ENCODE data around the gene SKI.

DNA sequence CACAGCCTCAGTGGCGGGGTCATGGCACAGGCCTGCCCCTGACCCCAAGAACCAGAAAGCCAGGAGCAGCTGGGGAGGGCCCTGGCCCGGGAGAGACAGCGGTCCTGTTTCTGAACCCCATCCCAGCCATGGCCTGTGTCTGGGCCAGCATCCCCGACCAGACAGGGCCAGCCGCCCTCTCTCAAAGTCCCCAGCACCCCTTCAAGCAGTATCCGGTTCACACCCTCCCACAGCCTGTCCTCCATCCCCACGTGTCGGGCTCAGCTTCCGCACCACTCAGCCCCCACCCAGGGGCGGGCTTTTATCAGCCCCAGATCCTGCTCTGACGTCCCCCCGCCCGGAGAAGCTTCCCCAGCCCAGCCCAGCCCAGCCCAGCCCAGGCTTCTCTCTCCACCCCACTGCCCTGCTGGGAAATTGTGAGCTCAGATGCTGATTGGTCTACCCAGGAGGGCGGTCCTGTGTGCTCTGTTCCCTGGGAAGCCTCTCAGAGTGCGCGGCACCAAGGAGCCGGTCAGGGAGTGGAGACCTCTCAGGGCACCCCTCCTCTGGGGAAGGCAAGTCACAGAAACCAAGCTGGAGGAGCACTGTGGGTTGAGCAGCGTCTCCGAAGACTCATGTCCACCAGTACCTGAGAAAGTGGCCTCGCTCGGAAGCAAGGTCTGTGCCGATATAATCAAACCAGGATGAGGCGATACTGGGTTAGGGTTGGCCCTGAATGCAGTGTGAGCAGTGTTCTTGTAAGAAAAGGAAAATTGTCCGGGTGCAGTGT, 28.9 kb upstream of the SKI start:
- TF ChIP-seq, protein P1, sequence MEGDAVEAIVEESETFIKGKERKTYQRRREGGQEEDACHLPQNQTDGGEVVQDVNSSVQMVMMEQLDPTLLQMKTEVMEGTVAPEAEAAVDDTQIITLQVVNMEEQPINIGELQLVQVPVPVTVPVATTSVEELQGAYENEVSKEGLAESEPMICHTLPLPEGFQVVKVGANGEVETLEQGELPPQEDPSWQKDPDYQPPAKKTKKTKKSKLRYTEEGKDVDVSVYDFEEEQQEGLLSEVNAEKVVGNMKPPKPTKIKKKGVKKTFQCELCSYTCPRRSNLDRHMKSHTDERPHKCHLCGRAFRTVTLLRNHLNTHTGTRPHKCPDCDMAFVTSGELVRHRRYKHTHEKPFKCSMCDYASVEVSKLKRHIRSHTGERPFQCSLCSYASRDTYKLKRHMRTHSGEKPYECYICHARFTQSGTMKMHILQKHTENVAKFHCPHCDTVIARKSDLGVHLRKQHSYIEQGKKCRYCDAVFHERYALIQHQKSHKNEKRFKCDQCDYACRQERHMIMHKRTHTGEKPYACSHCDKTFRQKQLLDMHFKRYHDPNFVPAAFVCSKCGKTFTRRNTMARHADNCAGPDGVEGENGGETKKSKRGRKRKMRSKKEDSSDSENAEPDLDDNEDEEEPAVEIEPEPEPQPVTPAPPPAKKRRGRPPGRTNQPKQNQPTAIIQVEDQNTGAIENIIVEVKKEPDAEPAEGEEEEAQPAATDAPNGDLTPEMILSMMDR (IDR thresholded peaks at IDR 0.05): no peak
- TF ChIP-seq POLR2AphosphoS5 (IDR thresholded peaks at IDR 0.05; ENCODE audit: insufficient read depth in 1 of 2, low read depth in 1 of 2): peak; percentile 45 to 87
